Measurements from ENCODE around the gene SMG6. TPM values are rescaled to one million over a fixed set of nuclear protein-coding genes. Genes with fewer than 3 reads are reported as not detected.
"Not testable (repeated sequence)": the region's sequence is repeated elsewhere in the genome, so short reads cannot be mapped to it uniquely, and the experiment has no call there.

SMG6 gene
- total RNA-seq, 1 donor, result 42.7 TPM

DNA sequence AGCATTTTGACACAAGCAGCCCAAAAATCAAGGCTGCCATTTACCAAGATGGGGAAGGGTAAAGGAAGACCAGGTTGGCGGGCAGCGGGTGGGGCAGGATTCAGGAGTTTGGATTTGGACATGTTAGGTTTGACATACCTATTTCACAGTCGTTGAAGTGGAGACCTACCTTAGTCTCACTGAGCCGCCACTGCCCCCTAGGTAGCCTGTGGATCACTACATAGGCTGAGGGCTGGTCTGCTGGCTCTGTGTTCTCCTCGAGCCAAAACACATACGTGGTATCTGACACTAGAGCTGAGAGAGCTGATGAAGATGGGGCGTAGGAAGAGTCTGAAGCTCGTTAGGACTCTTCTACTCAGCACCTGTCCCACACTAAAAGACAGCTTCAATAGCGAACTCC is 133.6 kb downstream of the SMG6 start:
- Histone ChIP-seq H3K4me1 (ENCODE audit: insufficient read depth, low read length) (peaks cover 40% of the 10 kb centered on the region), H3K27me3 (ENCODE audit: insufficient read depth, low read length) (no peaks in the 10 kb centered on the region), H4K20me1 (ENCODE audit: insufficient read depth, low read length) (no peaks in the 10 kb centered on the region), H3K36me3 (ENCODE audit: insufficient read depth, low read length) (peaks cover 23% of the 10 kb centered on the region), H3K9me3 (ENCODE audit: low read depth, low read length) (no peaks in the 10 kb centered on the region), H3K79me2 (ENCODE audit: insufficient read depth, low read length) (no peaks in the 10 kb centered on the region), H3K4me3 (ENCODE audit: insufficient read depth, low read length) (no peak overlapping the region), H2AFZ (ENCODE audit: low read length) (no peak overlapping the region), H3K4me2 (ENCODE audit: insufficient read depth, low read length) (no peak overlapping the region), H3K27ac (ENCODE audit: low read depth, low read length) (no peak overlapping the region)
- TF ChIP-seq, protein P1, sequence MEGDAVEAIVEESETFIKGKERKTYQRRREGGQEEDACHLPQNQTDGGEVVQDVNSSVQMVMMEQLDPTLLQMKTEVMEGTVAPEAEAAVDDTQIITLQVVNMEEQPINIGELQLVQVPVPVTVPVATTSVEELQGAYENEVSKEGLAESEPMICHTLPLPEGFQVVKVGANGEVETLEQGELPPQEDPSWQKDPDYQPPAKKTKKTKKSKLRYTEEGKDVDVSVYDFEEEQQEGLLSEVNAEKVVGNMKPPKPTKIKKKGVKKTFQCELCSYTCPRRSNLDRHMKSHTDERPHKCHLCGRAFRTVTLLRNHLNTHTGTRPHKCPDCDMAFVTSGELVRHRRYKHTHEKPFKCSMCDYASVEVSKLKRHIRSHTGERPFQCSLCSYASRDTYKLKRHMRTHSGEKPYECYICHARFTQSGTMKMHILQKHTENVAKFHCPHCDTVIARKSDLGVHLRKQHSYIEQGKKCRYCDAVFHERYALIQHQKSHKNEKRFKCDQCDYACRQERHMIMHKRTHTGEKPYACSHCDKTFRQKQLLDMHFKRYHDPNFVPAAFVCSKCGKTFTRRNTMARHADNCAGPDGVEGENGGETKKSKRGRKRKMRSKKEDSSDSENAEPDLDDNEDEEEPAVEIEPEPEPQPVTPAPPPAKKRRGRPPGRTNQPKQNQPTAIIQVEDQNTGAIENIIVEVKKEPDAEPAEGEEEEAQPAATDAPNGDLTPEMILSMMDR (IDR thresholded peaks at IDR 0.05; ENCODE audit: extremely low read depth, low read depth, low read length), result no peak
- DNase-seq (ENCODE audit: insufficient read length, low spot score, missing footprints), result no peak

DNA sequence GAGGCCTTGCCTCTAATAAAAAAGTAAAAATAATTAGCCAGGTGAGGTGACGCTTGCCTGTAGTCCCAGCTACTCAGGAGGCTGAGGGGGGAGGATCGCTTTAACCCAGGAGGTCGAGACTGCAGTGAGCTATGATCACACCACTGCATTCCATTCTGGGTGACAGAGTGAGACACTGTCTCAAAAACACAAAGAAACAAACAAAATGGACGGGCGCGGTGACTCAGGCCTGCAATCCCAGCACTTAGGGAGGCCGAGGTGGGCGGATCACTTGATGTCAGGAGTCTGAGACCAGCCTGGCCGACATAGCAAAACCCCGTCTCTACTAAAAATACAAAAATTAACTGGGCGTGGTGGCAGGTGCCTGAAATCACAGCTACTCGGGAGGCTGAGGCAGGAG is 137.9 kb downstream of the SMG6 start:
- H3K4me3 ChIP-seq (ENCODE audit: insufficient read depth, low read length); H3K4me1 ChIP-seq (ENCODE audit: insufficient read depth, low read length); DNase-seq (ENCODE audit: insufficient read length, low spot score, missing footprints); H3K9me3 ChIP-seq (ENCODE audit: low read depth, low read length); H3K79me2 ChIP-seq (ENCODE audit: insufficient read depth, low read length); H2AFZ ChIP-seq (ENCODE audit: low read length); H3K27ac ChIP-seq (ENCODE audit: low read depth, low read length); H3K4me2 ChIP-seq (ENCODE audit: insufficient read depth, low read length); H4K20me1 ChIP-seq (ENCODE audit: insufficient read depth, low read length); H3K27me3 ChIP-seq (ENCODE audit: insufficient read depth, low read length): not testable (repeated sequence)
- H3K36me3 ChIP-seq (ENCODE audit: insufficient read depth, low read length), result peaks cover 33% of the 10 kb centered on the region

DNA sequence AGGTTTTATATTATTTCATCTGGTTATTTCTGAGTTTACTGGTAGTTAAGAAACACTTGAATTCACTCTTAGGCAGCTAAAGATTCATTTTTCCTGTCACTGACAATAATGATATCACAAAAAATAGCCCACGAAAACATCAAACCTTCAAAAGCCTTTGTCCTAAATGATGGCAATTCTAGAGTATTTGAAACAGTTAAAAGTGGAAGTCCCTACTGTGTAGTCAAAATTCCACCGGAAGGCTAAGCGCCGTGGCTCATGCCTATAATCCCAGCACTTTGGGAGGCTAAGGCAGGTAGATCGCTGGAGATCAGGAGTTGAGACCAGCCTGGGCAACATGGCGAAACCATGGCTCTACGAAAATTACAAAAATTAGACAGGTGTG is 145.2 kb downstream of the SMG6 start:
- no peak overlapping the region for H2AFZ ChIP-seq (ENCODE audit: low read length)
- H3K4me3 ChIP-seq (ENCODE audit: insufficient read depth, low read length), result no peak overlapping the region
- H3K27ac ChIP-seq (ENCODE audit: low read depth, low read length), result peak overlapping the region; percentile 85
- no peaks in the 10 kb centered on the region for H4K20me1 ChIP-seq (ENCODE audit: insufficient read depth, low read length)
- H3K79me2 ChIP-seq (ENCODE audit: insufficient read depth, low read length), result no peaks in the 10 kb centered on the region
- DNase-seq (ENCODE audit: insufficient read length, low spot score, missing footprints), result no peak
- H3K9me3 ChIP-seq (ENCODE audit: low read depth, low read length), result no peaks in the 10 kb centered on the region
- H3K4me2 ChIP-seq (ENCODE audit: insufficient read depth, low read length), result peak overlapping the region; percentile 21
- no peaks in the 10 kb centered on the region for H3K27me3 ChIP-seq (ENCODE audit: insufficient read depth, low read length)
- TF ChIP-seq, protein P1 (IDR thresholded peaks at IDR 0.05; ENCODE audit: extremely low read depth, low read depth, low read length), result no peak
- H3K4me1 ChIP-seq (ENCODE audit: insufficient read depth, low read length), result peaks cover 33% of the 10 kb centered on the region
- H3K36me3 ChIP-seq (ENCODE audit: insufficient read depth, low read length), result peaks cover 12% of the 10 kb centered on the region

DNA sequence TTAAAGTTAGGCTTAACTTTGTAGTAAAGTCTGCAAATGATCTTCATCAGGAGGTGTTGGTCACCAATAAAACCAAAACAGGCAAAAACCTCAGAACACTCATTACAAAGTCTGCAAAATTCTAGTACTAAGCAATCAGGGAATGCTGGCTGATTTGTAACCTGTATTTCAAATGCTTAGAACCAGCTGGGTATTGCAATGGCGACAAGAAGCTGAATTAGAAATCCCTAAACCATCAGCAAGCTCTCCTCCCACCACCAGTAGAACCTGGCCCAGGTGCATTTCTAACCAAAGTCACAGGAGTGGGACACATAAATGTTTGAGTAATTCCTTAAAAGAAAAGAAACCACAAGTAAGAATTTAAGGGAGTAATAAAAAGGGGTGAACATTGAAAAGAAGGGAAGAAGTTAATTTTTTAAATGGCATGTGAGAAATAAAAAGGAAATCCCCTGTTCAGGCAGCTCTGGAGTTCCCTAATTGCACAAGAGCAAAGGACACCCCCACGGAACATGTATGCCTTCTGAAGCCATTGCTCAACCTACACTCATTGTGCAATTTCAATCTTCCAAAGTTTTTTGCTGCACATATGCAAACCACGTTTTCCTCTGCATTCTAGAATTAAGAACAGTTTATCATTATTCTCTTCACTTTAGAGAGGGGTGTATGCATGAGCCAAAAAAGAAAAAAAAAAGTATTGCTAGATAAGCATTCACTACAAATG is 145.8 kb downstream of the SMG6 start:
- Histone ChIP-seq H3K27ac (ENCODE audit: low read depth, low read length) (peak overlapping the region; percentile 85), H3K4me2 (ENCODE audit: insufficient read depth, low read length) (peak overlapping the region; percentile 21), H3K79me2 (ENCODE audit: insufficient read depth, low read length) (no peaks in the 10 kb centered on the region), H4K20me1 (ENCODE audit: insufficient read depth, low read length) (no peaks in the 10 kb centered on the region), H3K4me3 (ENCODE audit: insufficient read depth, low read length) (no peak overlapping the region), H3K27me3 (ENCODE audit: insufficient read depth, low read length) (no peaks in the 10 kb centered on the region), H3K36me3 (ENCODE audit: insufficient read depth, low read length) (peaks cover 10% of the 10 kb centered on the region), H2AFZ (ENCODE audit: low read length) (no peak overlapping the region), H3K4me1 (ENCODE audit: insufficient read depth, low read length) (peaks cover 33% of the 10 kb centered on the region), H3K9me3 (ENCODE audit: low read depth, low read length) (no peaks in the 10 kb centered on the region)
- TF ChIP-seq, protein P1 (IDR thresholded peaks at IDR 0.05; ENCODE audit: extremely low read depth, low read depth, low read length), result no peak
- DNase-seq (ENCODE audit: insufficient read length, low spot score, missing footprints), result peak; percentile 77

All from osteoblast (primary cell).